Large intestine (tissue), 3 donors: ENCODE measurements around the gene UBR4. TPM values are rescaled to one million over a fixed set of nuclear protein-coding genes. Genes with fewer than 3 reads are reported as not detected.

Experiments
- DNase-seq, 2 donors: peaks; one replicate each; pipeline versions ENCODE4 v3.0.0 to v3.0.0-alpha.2; 2013
- H3K27ac ChIP-seq: one replicate; pipeline ENCODE4 v1.5.1; 2013; ENCODE audit warnings: low read length
- H3K27me3 ChIP-seq: 2 replicates; pipeline ENCODE4 v1.6.1; 2013; ENCODE audit warnings: low read length; ENCODE audit not compliant: control insufficient read depth, insufficient read depth
- H3K36me3 ChIP-seq: 2 replicates; pipeline ENCODE4 v1.6.1; 2013; ENCODE audit warnings: low read length; ENCODE audit not compliant: control insufficient read depth, insufficient read depth
- H3K4me1 ChIP-seq: one replicate; pipeline ENCODE4 v1.6.1; 2013; ENCODE audit warnings: low read length; ENCODE audit not compliant: control insufficient read depth, insufficient read depth
- H3K4me3 ChIP-seq: one replicate; pipeline ENCODE4 v1.5.1; 2013; ENCODE audit warnings: low read length
- H3K9me3 ChIP-seq: one replicate; pipeline ENCODE4 v1.6.1; 2013; ENCODE audit warnings: mild to moderate bottlenecking, low read depth, low read length, moderate library complexity; ENCODE audit not compliant: control insufficient read depth
- WGBS: methylation state at CpG from one replicate; pipeline ENCODE4 v1.1.5; 2013; ENCODE audit warnings: low lambda C conversion rate; ENCODE audit not compliant: insufficient coverage; 5-methylcytosine and 5-hydroxymethylcytosine counted together
- polyA plus RNA-seq: library from polyadenylated mRNA; unstranded; fragments of 120-200 nt; gene quantifications from one replicate; pipeline ENCODE4 v1.2.1, GENCODE V29; 2013

UBR4 gene
- polyA plus RNA-seq, 1 donor = 98.1 TPM

DNA sequence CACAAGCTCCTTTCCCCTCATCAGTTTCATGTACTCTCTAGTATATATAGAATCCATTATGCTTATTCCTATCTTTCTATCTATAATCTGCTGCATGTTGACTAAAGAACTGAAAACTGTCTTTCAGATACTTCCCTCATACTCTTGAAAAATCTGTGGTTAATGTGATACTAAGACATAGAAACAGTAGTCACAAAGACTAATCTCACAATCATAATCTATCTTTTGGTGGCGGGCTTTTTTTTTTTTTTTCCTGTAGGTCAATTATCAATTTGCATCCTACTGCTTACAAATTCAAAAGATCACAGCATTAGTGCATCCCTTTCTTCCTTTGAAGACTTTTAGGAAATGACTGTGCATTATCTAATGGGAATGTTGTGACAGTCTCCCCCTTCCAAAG, 4.7 kb downstream of the UBR4 start:
- H3K4me3 ChIP-seq = no peak overlapping the region
- H3K36me3 ChIP-seq = peaks cover 4% of the 10 kb centered on the region
- H3K9me3 ChIP-seq = no peaks in the 10 kb centered on the region
- no peak for DNase-seq
- H3K27ac ChIP-seq = no peak overlapping the region
- H3K27me3 ChIP-seq = no peaks in the 10 kb centered on the region
- no CpG with 5 or more reads among the region's 1 CpG for WGBS
- peaks cover 22% of the 10 kb centered on the region for H3K4me1 ChIP-seq

DNA sequence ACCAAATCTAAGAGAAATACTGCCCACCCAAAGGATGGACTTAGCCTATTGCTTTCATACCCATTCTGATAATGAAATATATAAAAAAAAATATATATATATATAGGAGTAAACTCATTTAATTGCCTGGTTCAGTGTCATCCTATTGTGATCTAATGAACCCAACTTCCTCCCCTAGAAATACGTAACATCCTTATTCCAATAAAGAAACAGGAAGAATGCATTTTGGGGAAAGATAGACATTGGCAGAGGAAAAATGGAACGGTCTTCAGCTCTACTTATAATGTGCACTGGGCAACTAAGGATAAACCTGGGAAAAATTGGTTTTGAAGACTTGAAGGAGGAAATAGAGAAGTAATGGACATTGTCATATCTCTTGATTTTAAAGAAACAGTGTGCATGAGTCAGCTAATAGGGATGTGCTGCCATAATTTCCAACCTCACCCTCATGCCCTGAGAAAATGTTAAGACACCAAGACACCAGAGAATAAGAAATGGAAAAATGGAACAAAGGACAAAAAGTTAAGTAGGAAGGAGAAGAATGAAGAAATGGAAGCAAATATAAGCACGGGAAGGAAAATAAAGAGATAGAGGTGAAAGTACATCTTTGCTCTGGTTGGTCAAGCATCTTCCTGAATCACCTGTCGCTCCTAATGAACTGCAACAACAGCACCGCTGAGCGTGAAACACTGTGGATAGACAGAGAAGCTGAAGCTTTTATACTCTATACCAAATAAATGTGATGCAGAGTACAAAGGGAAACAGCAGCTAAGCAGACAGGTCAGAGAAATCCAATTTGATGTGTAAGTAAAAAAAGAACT, 5.4 kb downstream of the UBR4 start:
- H3K4me1 ChIP-seq = peaks cover 22% of the 10 kb centered on the region
- H3K27me3 ChIP-seq = no peaks in the 10 kb centered on the region
- H3K4me3 ChIP-seq = no peak overlapping the region
- peaks cover 6% of the 10 kb centered on the region for H3K36me3 ChIP-seq
- DNase-seq = no peak
- no peak overlapping the region for H3K27ac ChIP-seq
- H3K9me3 ChIP-seq = no peaks in the 10 kb centered on the region
- 90% methylated on average over 2 of the region's 6 CpGs for WGBS

DNA sequence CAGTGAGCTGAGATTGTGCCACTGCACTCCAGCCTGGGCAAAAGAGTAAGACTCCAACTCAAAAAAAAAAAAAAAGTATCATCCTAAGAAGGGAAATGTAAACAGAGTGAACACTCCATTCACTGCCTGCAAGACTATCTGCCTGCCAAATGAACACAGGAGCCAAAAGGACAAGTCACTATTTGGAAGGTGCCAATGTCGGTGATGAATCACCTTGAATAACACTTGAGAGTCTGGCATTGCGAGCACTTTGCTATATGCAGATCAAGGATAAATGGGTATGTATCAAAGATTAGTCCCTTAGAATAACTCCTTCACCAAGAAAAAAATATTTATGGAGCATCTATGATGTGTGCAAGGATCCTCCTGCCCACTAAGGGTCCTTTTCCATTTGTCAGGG, 6.6 kb downstream of the UBR4 start:
- H3K4me3 ChIP-seq = no peak overlapping the region
- H3K27me3 ChIP-seq = no peaks in the 10 kb centered on the region
- WGBS = no CpG with 5 or more reads among the region's 2 CpGs
- H3K36me3 ChIP-seq = peaks cover 18% of the 10 kb centered on the region
- no peaks in the 10 kb centered on the region for H3K9me3 ChIP-seq
- peaks cover 18% of the 10 kb centered on the region for H3K4me1 ChIP-seq
- DNase-seq = no peak
- no peak overlapping the region for H3K27ac ChIP-seq

DNA sequence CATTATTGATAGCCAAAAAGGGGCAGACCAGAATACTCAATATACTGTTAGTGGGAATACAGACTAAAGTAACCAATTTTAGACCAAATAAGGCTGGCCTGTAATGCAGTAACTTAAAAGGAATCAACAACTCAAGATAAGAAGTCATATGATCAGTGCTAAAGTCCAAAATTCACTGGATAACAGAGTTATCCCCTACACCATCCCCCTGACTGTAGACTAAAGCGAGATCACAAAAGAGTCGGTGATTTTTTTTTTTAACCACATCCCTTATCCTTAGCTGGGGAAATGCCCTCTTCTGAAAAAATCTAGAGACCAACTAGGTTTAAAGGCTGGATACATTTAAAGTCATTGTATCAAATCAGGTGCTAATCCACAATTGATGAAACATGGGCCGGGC, 7.7 kb downstream of the UBR4 start:
- Histone ChIP-seq H3K27ac (peak overlapping the region; percentile 62), H3K9me3 (no peaks in the 10 kb centered on the region), H3K4me3 (no peak overlapping the region), H3K4me1 (peaks cover 18% of the 10 kb centered on the region), H3K27me3 (no peaks in the 10 kb centered on the region), H3K36me3 (peaks cover 29% of the 10 kb centered on the region)
- WGBS = 33% methylated on average over 1 of the region's 3 CpGs
- DNase-seq = peak; percentile 38 to 69

DNA sequence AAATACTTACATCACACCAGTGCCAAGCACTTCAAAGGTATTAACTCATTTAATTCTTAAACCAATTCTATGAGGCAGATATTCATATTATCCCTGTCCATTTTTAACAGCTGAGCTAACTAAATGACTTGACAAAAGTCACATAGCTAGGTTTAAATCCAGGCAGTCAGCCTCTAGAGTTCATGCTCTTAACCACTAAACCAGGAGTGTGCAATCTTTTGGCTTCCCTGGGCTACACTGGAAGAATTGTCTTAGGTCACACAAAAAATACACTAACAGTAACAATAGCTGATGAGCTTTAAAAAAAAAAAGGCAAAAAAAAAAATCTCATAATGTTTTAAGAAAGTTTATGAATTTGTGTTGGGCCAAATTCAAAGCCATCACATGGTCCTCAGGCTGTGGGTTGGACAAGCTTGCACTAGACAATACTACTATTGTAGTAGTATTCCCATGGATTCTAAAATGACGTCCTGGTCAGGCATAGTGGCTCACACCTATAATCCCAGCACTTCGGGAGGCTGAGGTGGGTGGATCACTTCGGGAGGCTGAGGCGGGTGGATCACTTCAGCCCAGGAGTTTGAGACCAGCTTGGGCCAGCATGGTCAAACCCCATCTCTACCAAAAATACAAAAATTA, 10.0 kb downstream of the UBR4 start:
- Histone ChIP-seq H3K4me3 (no peak overlapping the region), H3K36me3 (peaks cover 49% of the 10 kb centered on the region)
- no CpG with 5 or more reads among the region's 4 CpGs for WGBS

DNA sequence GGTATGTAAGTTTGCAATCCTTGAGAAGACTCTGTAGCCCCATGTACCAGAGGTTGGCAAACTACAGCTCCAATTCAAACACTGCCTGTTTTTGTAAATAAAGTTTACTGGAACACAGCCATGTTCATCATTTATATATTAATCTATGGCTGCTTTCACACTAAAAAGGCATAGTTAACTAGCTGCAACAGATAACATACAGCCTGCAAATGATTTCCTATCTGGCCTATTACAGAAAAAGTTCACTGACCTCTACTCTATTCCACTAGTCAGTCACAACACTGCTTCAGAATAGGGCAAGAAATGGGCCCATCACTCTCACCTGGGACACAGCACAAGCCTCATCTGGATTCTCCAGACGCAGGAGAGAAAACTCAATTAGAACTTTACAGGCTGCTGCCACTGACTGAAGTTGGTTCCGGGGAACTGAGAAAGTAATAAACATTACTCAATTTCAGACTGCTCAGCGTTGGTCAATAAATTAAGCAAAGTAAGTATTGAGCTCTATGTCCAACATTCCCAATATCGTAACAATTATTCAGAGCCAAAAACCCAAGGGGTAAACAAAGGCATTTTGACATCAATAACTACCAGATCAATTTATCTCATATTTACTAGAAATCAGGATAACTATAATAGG, 10.6 kb downstream of the UBR4 start:
- 100% methylated on average over 1 of the region's 4 CpGs for WGBS
- Histone ChIP-seq H3K4me1 (peaks cover 13% of the 10 kb centered on the region), H3K27me3 (no peaks in the 10 kb centered on the region), H3K9me3 (no peaks in the 10 kb centered on the region), H3K27ac (no peak overlapping the region), H3K36me3 (peaks cover 54% of the 10 kb centered on the region), H3K4me3 (no peak overlapping the region)
- no peak for DNase-seq

More for the DNA sequence above, 10.0 kb downstream of the UBR4 start:
- H3K27ac ChIP-seq = no peak overlapping the region
- no peaks in the 10 kb centered on the region for H3K9me3 ChIP-seq
- peaks cover 13% of the 10 kb centered on the region for H3K4me1 ChIP-seq
- H3K27me3 ChIP-seq = no peaks in the 10 kb centered on the region
- no peak for DNase-seq

DNA sequence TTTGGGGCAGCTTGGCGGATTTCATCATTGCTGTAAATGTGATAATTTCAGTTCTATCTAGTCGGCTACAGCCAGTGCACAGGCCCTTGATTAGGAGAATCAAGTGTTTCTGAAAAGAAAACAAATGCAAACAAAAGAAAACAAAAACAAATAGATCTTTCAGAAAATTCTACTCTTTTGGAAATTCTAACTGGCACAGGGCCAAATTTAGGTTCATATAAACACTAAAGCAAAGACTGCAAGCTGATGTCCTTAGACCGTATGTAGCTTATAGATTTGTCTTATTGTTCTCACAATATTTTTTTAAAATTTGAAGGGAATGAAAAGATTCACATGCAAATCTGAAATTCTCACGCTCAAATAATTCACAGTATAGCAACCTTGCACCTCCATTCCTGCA, 11.2 kb downstream of the UBR4 start:
- peaks cover 59% of the 10 kb centered on the region for H3K36me3 ChIP-seq
- H3K27ac ChIP-seq = no peak overlapping the region
- no peaks in the 10 kb centered on the region for H3K27me3 ChIP-seq
- WGBS = 80% methylated on average over 1 of the region's 4 CpGs
- no peak overlapping the region for H3K4me3 ChIP-seq
- H3K4me1 ChIP-seq = peaks cover 13% of the 10 kb centered on the region
- no peaks in the 10 kb centered on the region for H3K9me3 ChIP-seq
- DNase-seq = no peak

DNA sequence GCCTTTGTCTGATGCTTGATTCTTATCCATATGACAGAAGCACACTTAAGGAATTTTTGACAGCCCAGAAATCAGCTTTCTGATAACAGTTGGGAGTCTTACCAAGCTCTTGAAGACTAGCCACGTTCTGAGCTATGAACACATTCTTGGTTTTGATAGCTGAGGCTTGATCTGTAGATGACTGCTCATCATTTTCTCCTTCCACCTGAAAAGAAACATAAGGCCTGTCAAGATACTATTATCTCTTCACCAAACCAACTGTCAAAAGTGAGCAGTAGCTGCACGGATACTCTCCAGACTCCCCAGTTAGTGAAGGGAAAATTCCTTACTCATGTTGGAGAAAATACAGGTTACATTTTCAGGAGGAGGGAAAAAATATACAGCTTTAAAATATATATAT, 12.2 kb downstream of the UBR4 start:
- peaks cover 69% of the 10 kb centered on the region for H3K36me3 ChIP-seq
- no peaks in the 10 kb centered on the region for H3K27me3 ChIP-seq
- H3K9me3 ChIP-seq = no peaks in the 10 kb centered on the region
- H3K4me3 ChIP-seq = no peak overlapping the region
- no CpG with 5 or more reads among the region's 2 CpGs for WGBS
- no peak for DNase-seq
- peaks cover 9% of the 10 kb centered on the region for H3K4me1 ChIP-seq
- H3K27ac ChIP-seq = no peak overlapping the region

DNA sequence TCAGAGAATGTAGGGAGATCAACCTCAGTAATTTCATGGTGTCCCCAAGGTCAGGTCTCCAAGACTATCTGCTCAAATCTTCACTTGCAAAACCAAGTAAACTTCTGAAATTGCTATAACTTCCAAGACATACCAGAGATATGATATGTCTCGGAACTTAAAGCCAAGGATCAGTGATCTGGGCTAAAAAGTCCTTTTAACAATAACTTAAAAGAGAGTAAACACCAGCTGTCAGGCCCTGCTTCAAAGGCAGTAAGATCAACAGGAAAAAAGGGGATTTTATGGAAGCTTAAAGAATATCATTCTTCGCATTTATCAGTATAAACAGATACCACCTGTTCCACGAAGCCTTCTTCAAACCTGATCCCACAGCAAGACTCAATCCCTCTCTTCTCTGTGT, 13.7 kb downstream of the UBR4 start:
- no peaks in the 10 kb centered on the region for H3K27me3 ChIP-seq
- peaks cover 84% of the 10 kb centered on the region for H3K36me3 ChIP-seq
- no peaks in the 10 kb centered on the region for H3K4me1 ChIP-seq
- no peak overlapping the region for H3K4me3 ChIP-seq
- DNase-seq = no peak
- WGBS = no CpG with 5 or more reads among the region's 3 CpGs
- H3K27ac ChIP-seq = no peak overlapping the region
- no peaks in the 10 kb centered on the region for H3K9me3 ChIP-seq

DNA sequence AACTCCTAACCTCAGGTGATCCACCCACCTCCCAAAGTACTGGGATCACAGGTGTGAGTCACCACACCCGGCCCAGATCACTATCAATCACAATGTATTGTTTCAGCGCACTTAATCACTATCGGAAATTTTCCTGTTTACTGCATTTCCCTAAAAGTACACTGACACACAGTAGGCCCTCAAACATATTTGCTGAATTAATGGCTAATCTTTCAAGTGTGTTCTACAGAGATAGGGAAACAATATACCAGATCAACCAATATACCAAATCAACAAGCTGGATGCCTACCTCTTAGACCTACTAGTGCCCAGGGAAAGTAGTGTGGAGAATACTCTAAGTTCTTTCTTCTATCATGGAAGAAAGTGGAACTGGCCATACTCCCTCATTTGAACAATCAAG, 17.1 kb downstream of the UBR4 start:
- H3K9me3 ChIP-seq = no peaks in the 10 kb centered on the region
- H3K27me3 ChIP-seq = no peaks in the 10 kb centered on the region
- peaks cover 83% of the 10 kb centered on the region for H3K36me3 ChIP-seq
- no CpG with 5 or more reads among the region's 3 CpGs for WGBS
- no peaks in the 10 kb centered on the region for H3K4me1 ChIP-seq
- no peak for DNase-seq
- H3K4me3 ChIP-seq = no peak overlapping the region
- H3K27ac ChIP-seq = no peak overlapping the region
